ENCODE results near the gene PRDM4.

Gene PRDM4

DNA sequence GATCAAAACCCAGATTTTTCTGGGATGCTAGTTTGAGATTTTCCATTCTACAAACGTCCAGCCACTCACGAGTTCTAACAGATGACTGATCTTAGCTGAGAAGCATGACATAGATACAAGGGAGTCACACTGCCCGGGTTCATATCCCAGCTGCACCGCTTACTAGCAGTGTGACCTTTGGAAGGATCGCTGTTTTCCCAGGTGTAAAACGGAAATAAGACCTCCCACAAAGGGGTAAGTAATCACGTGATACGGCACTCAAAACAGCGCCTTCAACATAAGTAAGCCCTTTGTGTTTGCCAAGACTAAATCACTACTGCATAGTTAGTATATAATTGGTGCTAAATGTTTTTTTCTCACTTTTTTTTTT, 76.0 kb downstream of the PRDM4 start:
- DNase-seq: peak; percentile 18

DNA sequence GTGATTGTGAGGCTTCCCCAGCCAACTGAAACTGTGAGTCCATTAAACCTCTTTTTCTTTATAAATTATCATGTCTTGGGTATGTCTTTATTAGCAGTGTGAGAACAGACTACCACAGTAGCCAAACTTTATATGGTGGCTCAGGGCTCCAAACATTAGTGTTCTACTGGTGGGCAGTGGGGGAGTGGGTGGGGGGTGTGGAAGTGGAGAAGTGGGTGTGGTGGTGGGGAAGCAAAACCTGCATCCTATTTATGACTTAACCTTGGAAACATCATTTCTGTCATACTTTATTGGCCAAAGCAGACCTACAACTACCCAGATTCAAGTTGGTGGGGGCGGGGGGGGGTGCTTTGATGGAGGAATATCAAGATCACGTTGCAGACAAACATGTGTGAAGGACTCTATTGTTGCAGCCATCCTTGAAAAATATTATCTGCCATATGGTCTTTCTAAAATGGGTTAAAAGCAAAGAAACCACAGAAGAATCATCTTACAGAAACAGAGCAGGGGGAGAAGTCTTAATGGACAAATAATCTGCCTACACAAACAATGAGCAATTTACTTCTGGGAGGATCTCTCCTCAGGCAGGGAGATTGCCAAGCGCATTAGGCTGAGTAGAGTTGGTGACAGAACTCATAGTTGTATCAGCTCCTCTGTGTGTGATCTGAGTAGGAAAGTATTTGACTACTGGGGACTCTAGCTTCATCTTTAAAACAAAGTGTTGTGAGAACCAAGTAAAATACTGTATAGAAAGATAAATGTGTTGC, 76.7 kb downstream of the PRDM4 start:
- no peak for DNase-seq

Data from CD4-positive, alpha-beta T cell treated with Interleukin-17A for 4 hours (primary cell).